ENCODE results near the gene FAM184A.

- TF ChIP-seq POLR2A (IDR thresholded peaks at IDR 0.05), result no peak
- no peak for TF ChIP-seq CTCF (IDR thresholded peaks at IDR 0.05)
- no peak for TF ChIP-seq POLR2AphosphoS5 (IDR thresholded peaks at IDR 0.05)
- TF ChIP-seq EP300 (IDR thresholded peaks at IDR 0.05; ENCODE audit: low read depth), result no peak
These were observed 144.5 kb downstream of the FAM184A start for GRCh38 chr6:118933855-118934460.
